Stimulated activated CD4-positive, alpha-beta T cell treated with anti-CD3 and anti-CD28 coated beads, Interleukin-1b, Interleukin-23, amount 100 ng/mL, for 48 hours (primary cell): ENCODE measurements around the gene PRTG.
A peak's percentile ranks its signal among the peaks of the same experiment; 100 is the strongest.
"Not testable (repeated sequence)": the region's sequence is repeated elsewhere in the genome, so short reads cannot be mapped to it uniquely, and the experiment has no call there.

Source experiments
- DNase-seq: peaks from one replicate; pipeline ENCODE4 v3.0.0-alpha.2; 2020

The PRTG gene

DNA sequence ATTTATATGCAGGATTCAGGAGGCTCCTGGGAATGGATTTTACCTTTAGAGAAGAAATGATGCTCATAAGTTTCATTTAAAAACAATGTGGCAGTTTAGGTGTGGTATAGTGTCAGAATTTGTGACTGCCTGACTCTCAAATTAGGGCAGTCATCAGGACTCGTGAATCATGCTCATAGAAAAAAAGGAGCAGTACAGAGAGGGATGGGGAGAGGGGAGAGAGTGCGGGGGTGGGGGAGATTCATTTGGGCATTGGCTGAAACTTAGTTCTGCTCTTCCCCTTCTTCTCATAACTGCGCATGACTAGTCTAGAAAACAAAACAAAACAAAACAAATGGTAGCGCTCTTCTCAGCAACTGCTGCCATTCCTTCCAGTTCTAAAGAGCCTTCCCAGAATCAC is 44.3 kb downstream of the PRTG start:
- peak; percentile 6 for DNase-seq

DNA sequence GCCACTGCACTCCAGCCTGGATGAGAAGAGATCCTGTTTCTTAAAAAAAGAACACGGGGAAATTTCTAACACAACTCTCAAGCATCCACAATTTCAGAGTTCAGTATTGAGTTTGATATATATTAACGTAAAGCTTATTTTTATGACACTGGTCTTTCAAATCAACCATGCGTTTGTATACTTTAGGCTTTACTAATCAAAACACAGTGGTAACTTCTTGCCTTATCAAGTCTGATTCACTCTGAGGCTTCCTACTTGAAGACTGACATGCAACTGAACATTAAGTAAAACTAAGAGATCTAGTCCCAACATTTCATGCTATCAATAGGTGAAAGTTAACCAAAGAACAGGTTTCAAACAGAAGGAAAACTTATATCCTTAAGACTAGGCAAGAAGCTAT is 46.7 kb downstream of the PRTG start:
- no peak for DNase-seq

DNA sequence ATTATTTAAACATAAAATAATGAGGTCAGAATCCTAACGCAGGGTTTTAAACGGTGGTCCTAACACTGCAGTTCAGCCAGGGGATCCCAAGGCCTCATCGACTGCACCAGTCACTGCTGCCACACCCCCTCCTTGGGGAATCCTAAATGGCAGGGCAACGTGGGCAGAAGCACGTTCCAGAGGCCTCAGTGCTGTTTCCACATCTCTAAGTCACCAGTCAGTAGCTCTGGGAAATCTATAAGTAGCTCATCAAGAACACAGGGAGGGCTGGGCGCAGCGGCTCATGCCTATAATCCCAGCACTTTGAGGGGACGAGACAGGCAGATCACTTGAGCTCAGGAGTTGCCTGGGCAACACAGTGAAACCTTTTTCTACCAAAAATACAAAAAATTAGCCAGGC is 47.5 kb downstream of the PRTG start:
- no peak for DNase-seq

DNA sequence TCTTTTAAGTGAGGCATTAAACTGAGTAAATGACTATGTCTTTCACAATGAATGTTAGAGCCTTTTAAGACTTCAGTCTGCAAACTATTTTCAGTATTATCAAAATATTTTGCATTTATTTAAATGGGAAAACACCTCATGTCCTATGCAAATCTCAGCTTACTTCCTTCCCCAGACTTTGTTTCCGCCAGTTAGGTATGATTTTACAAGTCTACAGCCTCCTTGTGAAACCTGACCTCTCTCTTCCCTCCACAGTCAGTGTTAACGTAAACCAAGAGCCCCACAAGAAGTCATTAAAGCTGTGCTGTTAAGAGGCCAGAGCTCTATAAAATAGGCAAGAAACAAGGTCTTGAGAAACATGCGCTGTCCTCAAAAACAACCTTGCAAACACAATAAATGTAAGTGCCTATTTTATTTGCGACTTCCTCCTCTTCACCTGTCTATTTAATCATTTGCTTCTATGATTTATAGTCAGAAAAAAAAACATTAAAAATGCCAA is 48.3 kb downstream of the PRTG start:
- DNase-seq = no peak

DNA sequence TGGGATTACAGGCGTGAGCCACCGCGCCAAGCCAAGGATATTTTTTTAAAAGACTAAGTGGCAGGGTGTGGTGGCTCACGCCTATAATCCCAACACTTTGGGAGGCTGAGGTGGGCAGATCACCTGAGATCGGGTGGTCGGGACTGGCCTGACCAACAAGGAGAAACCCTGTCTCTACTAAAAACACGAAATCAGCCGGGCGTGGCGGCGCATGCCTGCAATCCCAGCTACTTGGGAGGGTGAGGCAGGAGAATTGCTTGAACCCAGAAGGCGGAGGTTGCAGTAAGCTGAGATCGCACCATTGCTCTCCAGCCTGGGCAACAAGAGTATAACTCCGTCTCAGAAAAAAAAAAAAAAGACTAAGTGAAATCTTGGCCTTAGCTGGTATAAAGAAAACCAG is 49.8 kb downstream of the PRTG start:
- not testable (repeated sequence) for DNase-seq

DNA sequence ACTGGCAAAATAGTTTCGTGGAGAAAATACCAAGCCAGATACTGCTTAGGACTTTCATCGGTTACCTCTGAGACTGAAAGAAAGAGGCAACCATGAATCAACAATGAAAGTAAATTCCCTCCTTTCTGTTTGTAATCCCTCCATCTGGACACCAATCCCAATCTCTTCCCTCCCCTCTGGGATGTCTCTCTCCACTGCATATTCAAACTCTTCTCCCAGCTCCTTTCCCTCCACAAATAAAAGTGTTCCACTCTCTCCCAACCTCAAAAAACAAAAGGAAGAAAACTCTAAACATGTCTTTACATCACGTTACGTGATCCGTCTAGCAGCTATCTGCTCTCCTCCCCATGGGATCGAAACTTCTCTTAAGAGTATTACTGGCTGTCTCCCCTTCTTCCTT is 55.2 kb downstream of the PRTG start:
- DNase-seq = no peak

DNA sequence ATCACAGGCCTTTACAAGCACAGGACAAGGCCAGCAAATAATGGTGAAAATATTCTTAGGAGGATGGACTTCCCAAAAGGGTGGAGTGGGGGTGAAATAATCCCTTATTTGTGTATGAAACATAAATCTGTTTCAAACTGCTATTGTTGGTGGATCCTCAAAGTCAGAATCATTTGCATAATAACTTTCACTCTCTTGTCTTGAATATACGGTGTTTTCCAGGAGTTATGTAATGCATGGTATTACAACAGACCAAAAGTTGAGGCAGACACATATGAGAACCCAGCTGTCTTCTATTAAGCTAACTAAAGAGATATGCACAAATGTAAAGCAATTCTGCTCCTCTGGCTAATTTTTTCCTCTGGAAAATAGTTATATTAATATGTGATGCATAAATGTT is 57.7 kb downstream of the PRTG start:
- no peak for DNase-seq

DNA sequence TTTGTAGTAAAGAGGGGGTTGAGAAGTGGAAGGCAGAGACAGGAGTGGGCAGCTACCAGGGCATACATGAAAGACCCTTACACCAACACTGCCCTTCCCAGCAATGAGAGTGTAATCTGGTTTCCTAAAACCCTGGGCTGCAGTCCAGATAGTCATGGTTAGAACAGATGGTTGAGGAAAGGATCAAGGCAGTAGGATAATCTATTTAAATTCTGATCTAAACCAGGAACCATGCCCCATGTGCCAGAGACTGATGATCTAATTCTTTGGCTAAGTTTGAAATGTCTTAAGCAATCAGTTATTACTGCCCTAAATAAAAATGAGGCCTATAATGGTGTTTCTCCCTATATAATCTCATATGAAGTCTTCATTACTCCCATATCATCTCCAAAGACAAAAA is 59.6 kb downstream of the PRTG start:
- no peak for DNase-seq

DNA sequence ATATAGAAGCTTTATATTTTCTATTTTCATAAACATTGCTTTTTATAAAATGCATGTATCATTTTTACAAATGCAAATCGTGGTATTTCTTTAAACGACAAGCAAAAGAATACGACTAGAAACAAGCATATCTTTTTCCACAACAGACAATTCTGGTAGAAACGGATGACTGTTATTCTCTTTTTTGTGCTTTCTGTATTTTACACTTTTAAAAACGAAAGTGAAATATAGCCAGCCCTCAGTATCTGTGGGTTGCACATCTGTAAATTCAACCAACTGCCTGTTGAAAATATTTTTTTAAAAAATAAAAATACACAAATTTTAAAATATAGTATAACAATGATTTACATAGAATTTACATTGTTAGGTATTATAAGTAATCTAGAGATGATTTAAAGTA is 61.3 kb downstream of the PRTG start:
- no peak for DNase-seq

DNA sequence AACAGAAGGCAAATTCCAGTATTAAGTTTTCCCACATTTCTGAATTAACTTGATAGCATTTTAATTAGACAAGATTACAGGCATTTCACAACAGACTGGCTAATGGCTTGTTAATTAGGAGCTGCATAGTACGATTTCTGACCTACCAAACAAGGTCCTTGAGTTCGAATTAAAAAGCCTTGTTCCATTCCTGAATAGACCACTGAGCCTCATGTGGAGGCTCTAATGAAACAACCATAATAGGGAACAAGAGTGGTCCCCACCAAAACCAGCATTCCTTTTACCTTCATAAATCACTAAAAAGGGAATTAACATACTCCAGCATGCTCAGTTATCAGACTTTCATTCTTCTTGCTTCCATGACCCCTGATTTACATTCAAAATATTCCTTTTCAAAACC is 66.4 kb downstream of the PRTG start:
- DNase-seq = no peak

DNA sequence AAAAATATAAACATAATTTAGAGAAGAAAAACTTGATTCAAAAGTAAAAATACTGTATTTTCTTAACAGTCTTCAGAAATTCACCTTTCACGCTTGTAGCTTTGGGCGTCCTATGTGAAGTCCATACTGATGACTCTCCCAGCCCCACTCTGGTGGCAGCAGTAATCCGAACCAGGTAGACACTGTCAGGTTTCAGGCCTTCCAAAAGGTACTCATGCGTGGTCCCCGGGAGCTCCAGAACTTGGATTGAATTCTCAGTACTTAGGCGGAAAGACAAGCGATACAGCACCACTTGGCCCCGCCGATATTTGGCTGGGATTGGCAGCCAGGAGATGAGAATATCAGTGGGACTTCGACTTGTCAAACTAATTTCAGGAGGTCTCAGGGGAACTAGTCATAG is 69.7 kb downstream of the PRTG start:
- no peak for DNase-seq

DNA sequence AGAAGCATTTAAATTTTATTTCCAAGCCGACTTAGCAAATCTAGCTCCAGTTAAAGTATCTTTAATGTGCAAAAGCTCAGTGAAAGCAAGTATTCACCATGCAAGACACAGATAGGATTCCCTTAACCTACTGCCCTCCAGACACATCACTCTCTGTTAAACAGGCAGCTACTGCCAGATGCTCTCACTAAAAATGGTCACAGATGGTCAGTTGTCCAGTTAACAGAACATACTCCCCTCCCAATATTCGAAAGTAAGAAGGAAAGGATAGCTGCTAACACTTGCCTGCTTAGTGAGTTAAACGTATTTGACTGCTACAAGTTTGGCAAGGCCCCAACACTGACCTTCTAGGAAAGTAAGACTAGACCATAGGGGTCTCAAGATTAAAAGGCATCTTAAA is 73.7 kb downstream of the PRTG start:
- no peak for DNase-seq

DNA sequence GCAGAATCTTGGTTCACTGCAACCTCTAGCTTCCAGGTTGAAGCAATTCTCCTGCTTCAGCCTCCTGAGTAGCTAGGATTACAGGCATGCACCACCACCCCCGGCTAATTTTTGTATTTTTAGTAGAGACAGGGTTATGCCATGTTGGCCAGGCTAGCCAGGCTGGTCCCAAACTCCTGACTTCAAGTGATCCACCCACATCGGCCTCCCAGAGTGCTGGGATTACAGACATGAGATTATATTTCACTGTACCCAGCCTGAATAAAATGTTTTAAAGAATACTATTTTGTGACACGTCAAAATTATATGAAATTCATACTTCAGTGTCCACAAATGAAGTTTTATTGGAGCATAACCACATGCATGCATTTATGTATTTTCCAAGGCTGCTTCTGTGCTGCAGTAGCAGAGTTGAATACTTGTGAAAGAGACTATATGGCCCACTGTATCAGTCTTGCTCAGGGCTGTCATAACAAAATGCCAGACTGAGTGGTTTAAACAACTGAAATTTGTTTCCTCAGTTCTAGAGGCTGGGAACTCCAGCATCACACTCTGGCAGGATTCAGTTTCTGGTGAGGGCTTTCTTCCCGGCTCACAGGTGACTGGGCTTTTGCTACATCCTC is 77.2 kb downstream of the PRTG start:
- DNase-seq = no peak

DNA sequence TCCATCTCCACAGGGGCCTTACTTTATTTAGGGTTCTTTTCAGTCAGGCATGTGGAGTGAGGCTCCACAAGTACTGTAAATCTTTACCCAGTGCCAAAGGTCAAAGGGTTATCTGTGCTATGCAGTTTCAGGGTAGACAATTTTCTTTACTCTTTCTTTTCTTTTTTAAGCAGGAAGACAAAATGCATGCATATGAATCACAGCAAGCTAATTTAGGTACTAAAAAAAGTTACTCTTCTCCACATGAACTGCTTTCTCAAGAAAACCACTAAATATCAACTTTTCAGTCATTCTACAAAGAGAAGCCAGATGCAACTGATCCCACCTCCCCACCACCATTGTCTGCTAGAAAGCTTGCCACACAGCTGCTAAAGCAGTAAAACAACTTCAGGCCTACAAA is 81.5 kb downstream of the PRTG start:
- DNase-seq = peak; percentile 8

DNA sequence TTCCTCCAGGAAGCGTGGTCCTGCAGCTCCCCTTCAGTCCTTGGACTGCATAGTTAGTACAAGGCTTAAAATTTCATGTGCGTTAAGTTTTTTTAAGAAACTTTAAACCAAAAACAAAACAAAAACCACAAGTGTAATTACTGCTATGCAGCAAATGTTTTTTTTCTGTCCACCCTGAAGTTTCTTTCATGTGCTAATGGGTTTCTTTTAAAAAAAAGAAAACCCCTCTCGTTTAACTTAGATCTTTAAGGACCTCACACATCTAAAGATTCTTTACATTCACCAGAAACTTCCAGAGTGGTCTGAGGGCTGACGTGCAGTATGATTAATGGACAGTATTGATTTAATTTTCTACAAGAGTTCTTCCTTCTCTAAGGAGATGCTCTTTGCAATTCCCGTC is 82.8 kb downstream of the PRTG start:
- no peak for DNase-seq

DNA sequence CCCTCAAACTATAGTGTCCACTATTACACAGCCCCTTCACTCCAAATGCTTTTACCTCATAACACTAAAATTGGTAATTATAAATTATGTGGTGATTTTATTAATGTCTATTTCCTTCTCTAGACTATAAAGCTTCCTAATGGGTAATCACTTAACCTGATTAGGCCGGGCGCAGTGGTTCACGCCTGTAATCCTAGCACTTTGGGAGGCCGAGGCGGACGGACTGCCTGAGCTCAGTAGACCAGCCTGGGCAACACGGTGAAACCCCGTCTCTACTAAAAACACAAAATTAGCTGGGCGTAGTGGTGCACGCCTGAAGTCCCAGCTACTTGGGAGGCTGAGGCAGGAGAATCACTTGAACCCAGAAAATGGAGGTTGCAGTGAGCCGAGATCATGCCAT is 83.5 kb downstream of the PRTG start:
- DNase-seq = no peak

DNA sequence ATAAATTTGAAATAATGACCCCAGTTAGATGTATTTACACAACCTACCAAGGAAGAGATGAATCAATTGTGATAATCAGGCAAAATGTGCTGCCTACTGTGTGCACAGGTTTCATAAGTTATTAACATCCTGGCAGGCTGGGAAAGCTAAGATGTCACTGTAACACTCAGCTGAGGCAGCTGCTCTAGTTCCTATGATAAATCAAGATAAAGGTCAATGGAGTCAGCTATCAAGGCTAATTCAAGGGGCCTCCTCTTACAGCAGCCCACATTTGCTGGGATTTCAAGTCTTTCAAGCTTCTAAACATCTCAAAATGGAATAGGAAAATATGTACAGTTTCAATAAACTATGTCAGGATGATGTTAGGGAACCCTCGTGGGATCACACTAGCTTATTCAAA is 84.1 kb downstream of the PRTG start:
- no peak for DNase-seq

DNA sequence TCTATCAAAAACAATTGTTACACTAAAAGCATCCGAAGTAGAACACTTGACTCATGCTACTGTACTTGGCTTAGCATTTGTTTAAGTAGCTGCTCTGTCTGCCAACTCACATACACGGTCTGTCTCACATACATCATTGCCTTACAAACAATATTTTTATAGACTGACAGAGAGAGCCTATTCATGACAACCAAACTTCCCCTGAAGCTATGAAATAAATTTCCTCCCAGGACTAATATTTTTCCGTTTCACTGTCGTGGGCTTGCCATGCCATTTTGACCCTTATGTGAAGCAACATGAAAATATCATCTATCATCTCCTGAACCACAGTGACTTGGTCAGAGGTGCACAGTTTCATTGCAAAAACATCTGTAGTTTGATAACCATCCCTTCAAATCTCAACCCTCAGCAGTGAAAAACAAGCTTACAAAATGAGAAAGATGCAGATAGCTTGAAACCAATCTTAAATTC is 88.4 kb downstream of the PRTG start:
- no peak for DNase-seq

DNA sequence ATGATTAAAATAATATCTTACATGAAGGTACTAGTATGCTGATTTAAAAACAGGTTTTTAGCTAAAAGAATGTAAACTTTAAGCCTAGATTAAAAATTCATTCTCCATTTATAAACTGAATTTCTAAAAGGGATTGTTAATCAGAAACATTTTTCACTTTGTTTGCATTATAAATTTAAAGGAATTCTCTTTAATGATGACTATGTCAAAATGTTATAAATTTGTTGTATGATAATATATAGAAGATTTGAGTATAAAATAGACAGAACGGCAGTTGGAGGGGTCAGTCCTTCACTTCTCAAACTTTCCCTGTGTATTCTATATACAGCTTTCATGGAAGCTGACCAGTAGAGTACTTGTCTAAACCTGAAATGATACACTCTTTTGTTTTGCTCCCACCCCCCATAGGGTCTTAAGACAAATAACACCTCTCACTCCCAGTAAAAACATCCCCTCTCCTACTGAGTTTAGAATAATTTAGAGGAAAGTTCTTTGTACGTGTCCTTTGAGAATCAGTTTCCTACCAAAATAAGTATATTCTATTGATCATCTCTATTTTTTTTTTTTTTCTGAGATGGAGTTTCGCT is 90.0 kb downstream of the PRTG start:
- DNase-seq = no peak

DNA sequence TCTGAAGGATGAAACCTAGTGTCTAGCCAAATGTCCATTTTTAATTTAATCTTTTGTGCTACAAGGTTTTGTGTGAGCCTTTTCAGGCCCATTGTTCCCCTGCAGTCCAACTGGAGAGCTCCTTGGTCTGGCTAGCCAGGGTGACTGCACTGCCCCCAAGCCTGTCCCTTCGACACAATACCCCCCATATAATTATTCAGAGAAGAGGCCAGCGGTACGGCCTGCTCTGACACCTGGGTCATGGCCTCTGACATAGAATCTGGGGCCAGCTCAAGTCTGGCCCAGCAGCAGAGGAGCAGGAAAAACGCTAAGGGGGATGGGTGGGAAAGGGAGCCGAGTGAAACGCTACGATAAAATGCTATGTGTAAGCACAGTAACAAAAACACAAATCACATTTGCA is 90.6 kb downstream of the PRTG start:
- no peak for DNase-seq

DNA sequence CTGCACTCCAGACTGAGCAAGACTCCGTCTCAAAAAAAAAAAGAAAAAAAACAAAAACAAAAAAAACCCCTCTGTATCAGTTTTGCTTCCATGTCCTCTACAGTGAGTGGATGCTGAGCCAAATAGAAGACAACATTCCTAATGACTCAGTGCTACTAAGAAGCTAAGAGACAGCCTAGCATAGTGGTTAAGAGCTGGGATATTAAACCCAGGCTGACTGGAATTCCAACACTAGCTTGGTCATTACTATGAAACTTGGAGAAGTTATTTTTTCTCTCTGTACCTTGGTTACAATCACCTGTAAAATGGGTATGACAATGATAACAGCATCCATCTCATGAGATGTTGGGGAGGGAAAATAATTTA is 93.9 kb downstream of the PRTG start:
- no peak for DNase-seq

DNA sequence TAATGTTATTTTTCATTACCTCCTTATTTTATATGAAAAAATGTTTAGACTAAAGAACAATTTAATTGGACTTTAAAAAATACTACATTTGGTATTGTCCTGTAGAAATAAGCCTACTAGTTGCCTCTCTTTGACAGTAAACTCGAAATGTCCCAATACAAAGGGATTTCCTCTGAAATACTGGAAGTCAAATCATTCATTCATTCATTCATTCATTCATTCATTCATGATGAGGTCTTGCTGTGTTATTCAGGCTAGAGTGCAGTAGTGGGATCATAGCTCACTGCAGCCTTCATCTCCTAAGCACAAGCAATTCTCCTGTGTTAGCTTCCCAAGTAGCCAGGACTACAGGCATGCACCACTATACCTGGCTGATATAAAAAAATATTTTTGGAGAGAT is 104.2 kb downstream of the PRTG start:
- DNase-seq = no peak

DNA sequence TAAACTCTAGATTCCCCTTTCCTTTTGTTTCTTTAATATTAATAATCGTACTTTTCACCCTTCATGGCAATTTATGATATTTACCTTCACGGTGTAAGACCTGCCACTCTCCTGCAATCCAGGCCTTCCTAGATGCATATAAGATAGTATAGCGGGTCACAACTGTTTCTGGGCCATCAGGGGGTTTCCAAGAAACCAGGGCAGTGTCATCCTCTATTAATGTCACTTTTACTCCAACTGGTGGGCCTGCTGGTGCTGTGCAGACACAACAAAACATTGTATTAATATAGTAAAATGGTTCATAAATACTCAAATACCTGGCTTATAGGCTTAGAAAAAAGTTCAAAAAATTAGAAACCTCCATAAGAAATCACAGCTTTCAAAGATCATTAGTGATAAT is 105.9 kb downstream of the PRTG start:
- DNase-seq = no peak

DNA sequence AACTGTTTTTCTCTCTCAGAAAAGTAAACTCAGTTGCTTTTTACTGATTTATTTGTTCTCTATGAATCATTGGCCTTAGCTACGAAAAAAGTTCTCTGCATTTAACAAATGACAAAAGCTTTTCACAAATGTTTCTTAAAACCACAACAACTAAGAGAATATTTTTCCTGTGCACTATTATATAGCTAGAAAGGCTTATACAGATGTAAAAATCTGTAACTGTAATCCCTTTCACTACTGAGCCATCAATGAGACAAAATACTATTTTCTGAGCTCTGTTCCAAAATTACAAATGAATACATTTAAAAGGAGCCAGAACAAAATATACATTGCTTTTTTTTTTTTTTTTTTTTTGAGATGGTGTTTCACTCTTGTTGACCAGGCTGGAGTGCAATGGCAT is 109.2 kb downstream of the PRTG start:
- DNase-seq = no peak

DNA sequence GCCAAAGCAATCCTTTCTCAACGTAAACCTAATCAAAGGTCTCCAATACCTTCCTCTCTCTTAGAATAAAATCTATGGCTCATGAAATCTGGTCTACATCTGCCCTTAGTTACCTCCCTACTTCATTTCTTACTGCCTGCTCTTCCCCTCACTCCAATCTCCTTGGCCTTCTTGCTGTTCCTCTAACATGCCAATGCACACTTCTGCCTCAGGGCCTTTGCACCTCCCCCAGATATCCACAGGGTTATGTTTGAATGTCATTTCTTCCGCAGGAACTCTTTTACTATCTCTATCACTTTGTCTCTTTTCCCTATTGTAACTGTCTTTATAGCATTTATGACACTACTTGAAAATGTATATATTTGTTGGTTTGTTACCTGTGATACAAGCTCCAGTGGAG is 110.5 kb downstream of the PRTG start:
- DNase-seq = no peak
